HepG2 (cell line): Measurements from ENCODE around the gene PAQR5. TPM values are rescaled to one million over a fixed set of nuclear protein-coding genes. Genes with fewer than 3 reads are reported as not detected.

Experiments
- HDAC6 ChIP-seq: fragments of 200-600 bp; sonication (generic); IDR thresholded peaks from 2 replicates; pipeline ENCODE4 v1.7.0; 2017; ENCODE audit warnings: mild to moderate bottlenecking, antibody characterized with exemption, low read length, low read depth
- KLF16 ChIP-seq, 2 experiments: sonication (generic) in 1 of 2; formaldehyde crosslinking in 1 of 2; IDR thresholded peaks; 2 replicates each; pipeline versions ENCODE4 v1.6.1 to v1.8.0; 2016 to 2023; ENCODE audit warnings: missing genetic modification reagents in 2 of 2, missing compliant biosample characterization in 1 of 2
- MYPOP ChIP-seq: sonication (generic); formaldehyde crosslinking; IDR thresholded peaks from 2 replicates; pipeline ENCODE4 v1.8.1; 2023; ENCODE audit warnings: mild to moderate bottlenecking, moderate library complexity, missing genetic modification reagents
- NCOA5 ChIP-seq: sonication (generic); formaldehyde crosslinking; IDR thresholded peaks from 2 replicates; pipeline ENCODE4 v1.4.0; 2020; ENCODE audit warnings: missing genetic modification reagents
- NCOR1 ChIP-seq: fragments of 200-600 bp; sonication (generic); IDR thresholded peaks from 2 replicates; pipeline ENCODE4 v1.7.0; 2017; ENCODE audit warnings: antibody characterized with exemption, low read length, borderline replicate concordance
- NFAT5 ChIP-seq: sonication (generic); formaldehyde crosslinking; IDR thresholded peaks from 2 replicates; pipeline ENCODE4 v1.4.0; 2020; ENCODE audit warnings: missing genetic modification reagents
- NFKB2 ChIP-seq: sonication (generic); formaldehyde crosslinking; IDR thresholded peaks from 2 replicates; pipeline ENCODE4 v1.4.0; 2020; ENCODE audit warnings: missing genetic modification reagents, borderline replicate concordance
- PAWR ChIP-seq: sonication (generic); formaldehyde crosslinking; IDR thresholded peaks from 2 replicates; pipeline ENCODE4 v1.4.0; 2020; ENCODE audit warnings: missing genetic modification reagents, mild to moderate bottlenecking, borderline replicate concordance
- SCMH1 ChIP-seq: sonication (generic); formaldehyde crosslinking; IDR thresholded peaks from 2 replicates; pipeline ENCODE4 v1.9.0; 2021; ENCODE audit warnings: missing genetic modification reagents, mild to moderate bottlenecking, borderline replicate concordance
- ZBTB8A ChIP-seq: sonication (generic); formaldehyde crosslinking; IDR thresholded peaks from 2 replicates; pipeline ENCODE4 v1.4.0; 2020; ENCODE audit warnings: mild to moderate bottlenecking, low read depth, missing genetic modification reagents, borderline replicate concordance
- ZNF142 ChIP-seq: sonication (generic); formaldehyde crosslinking; IDR thresholded peaks from 2 replicates; pipeline ENCODE4 v1.4.0; 2020; ENCODE audit warnings: missing genetic modification reagents
- ZNF414 ChIP-seq: sonication (generic); formaldehyde crosslinking; IDR thresholded peaks from 2 replicates; pipeline ENCODE4 v1.5.0; 2020; ENCODE audit warnings: missing genetic modification reagents
- ZNF563 ChIP-seq: sonication (generic); formaldehyde crosslinking; IDR thresholded peaks from 2 replicates; pipeline ENCODE4 v1.8.0; 2022; ENCODE audit warnings: mild to moderate bottlenecking, moderate library complexity, missing genetic modification reagents
- ZNF605 ChIP-seq: sonication (generic); formaldehyde crosslinking; IDR thresholded peaks from 2 replicates; pipeline ENCODE4 v1.8.0; 2022; ENCODE audit warnings: mild to moderate bottlenecking, missing genetic modification reagents
- ZNF672 ChIP-seq: sonication (generic); formaldehyde crosslinking; IDR thresholded peaks from 2 replicates; pipeline ENCODE4 v1.8.1; 2022; ENCODE audit warnings: missing genetic modification reagents
- polyA plus RNA-seq, 8 experiments: library from polyadenylated mRNA; depleted of rRNA in 3 of 8; stranded (reverse) in 7 of 8; unstranded in 1 of 8; fragments of >200 nt; fragmentation: Illumina TruSeq in 4 of 8; extraction: Trizol in 4 of 8; gene quantifications; 2 replicates each; pipeline versions ENCODE4 v1.2.1 to v1.2.3, GENCODE V29; 2011 to 2016; ENCODE audit warnings: low read depth in 4 of 8, missing spikeins in 1 of 8, mixed read lengths in 1 of 8; ENCODE audit not compliant: insufficient read depth in 1 of 8
- total RNA-seq, 5 experiments: library from RNA; depleted of rRNA; stranded (reverse); fragments of >200 nt; fragmentation: Illumina TruSeq; extraction: Trizol; gene quantifications; 2 replicates each; pipeline ENCODE4 v1.2.3, GENCODE V29; 2016; ENCODE audit warnings: low read depth in 1 of 5

PAQR5 gene
- total and polyA plus RNA-seq, 2 of the 13 experiments (the other 11 are each of a cell fraction or from before 2014, with no cell fraction given): 0.53 to 1.3 TPM

GRCh38 chr15:69452692-69453521, 154.2 kb downstream of the PAQR5 start, which contains the start of gene RPLP1 (continued):
- no peak; the same call in 1 of the 2 replicates for TF ChIP-seq ZNF605 (CRISPR knock-in tag)
- TF ChIP-seq PAWR (CRISPR knock-in tag): no peak
- peak; percentile 81; the same call in 1 of the 2 replicates for TF ChIP-seq ZNF142 (CRISPR knock-in tag)
- TF ChIP-seq MYPOP (CRISPR knock-in tag): peak; percentile 42; the same call in 1 of the 2 replicates
- no peak for TF ChIP-seq ZNF414 (CRISPR knock-in tag)
- no peak for TF ChIP-seq ZNF672 (CRISPR knock-in tag)
- TF ChIP-seq NFKB2 (CRISPR knock-in tag): peak; percentile 56; the same call in 1 of the 2 replicates
- no peak for TF ChIP-seq HDAC6
- no peak for TF ChIP-seq NCOR1
- TF ChIP-seq SCMH1 (CRISPR knock-in tag): no peak
- TF ChIP-seq ZNF563 (CRISPR knock-in tag): peak; percentile 60
- TF ChIP-seq ZBTB8A (CRISPR knock-in tag): no peak
- TF ChIP-seq KLF16 (CRISPR knock-in tag; IDR thresholded peaks at IDR 0.05): peak in 1 of 2 experiments; percentile 87; a peak in 2 of 4 replicates
- 0 out of 2 replicates have a peak, but pooled peaks have one; percentile 8 for TF ChIP-seq NCOA5 (CRISPR knock-in tag)
- TF ChIP-seq NFAT5: peak; percentile 54; the same call in 1 of the 2 replicates
